GM19238 (cell line): Measurements from ENCODE around the gene TNFAIP8L1.
"Not testable (repeated sequence)": the region's sequence is repeated elsewhere in the genome, so short reads cannot be mapped to it uniquely, and the experiment has no call there.

Experiments used
- DNase-seq: peaks from one replicate; pipeline ENCODE4 v3.0.0; 2011; ENCODE audit warnings: low spot score; ENCODE audit not compliant: insufficient read length

Gene TNFAIP8L1

GRCh38 chr19:4638828-4639530 is at the start of gene TNFAIP8L1:
Gene TNFAIP8L1, plus strand, starts transcription at chr19:4639516. Its CDS starts 12,354 bp downstream, at chr19:4651870.
- DNase-seq = peak; percentile 100

- no peak for DNase-seq
Measured at GRCh38 chr19:4589579-4590410, 49.5 kb upstream of the TNFAIP8L1 start.

GRCh38 chr19:4590559-4590958 is 48.8 kb upstream of the TNFAIP8L1 start:
- DNase-seq = no peak

GRCh38 chr19:4591320-4591719 is 48.0 kb upstream of the TNFAIP8L1 start:
- no peak for DNase-seq

GRCh38 chr19:4592445-4592844 is 46.9 kb upstream of the TNFAIP8L1 start:
- no peak for DNase-seq

- DNase-seq = no peak
Measured at GRCh38 chr19:4593409-4593851, 45.9 kb upstream of the TNFAIP8L1 start.

- no peak for DNase-seq
Measured at GRCh38 chr19:4594201-4594600, 45.1 kb upstream of the TNFAIP8L1 start.

- DNase-seq = not testable (repeated sequence)
Measured at GRCh38 chr19:4595158-4595557, 44.2 kb upstream of the TNFAIP8L1 start.

GRCh38 chr19:4596033-4596904 is 43.0 kb upstream of the TNFAIP8L1 start:
- no peak for DNase-seq

GRCh38 chr19:4597278-4597974 is 41.9 kb upstream of the TNFAIP8L1 start:
- no peak for DNase-seq

- DNase-seq = peak; percentile 73
Measured at GRCh38 chr19:4597975-4598671, 41.2 kb upstream of the TNFAIP8L1 start.

GRCh38 chr19:4598712-4599111 is 40.6 kb upstream of the TNFAIP8L1 start:
- no peak for DNase-seq

GRCh38 chr19:4600082-4600481 is 39.2 kb upstream of the TNFAIP8L1 start:
- DNase-seq = no peak

- no peak for DNase-seq
Measured at GRCh38 chr19:4600893-4601292, 38.4 kb upstream of the TNFAIP8L1 start.

GRCh38 chr19:4602173-4602788 is 37.0 kb upstream of the TNFAIP8L1 start:
- DNase-seq = no peak

- no peak for DNase-seq
Measured at GRCh38 chr19:4602915-4603314, 36.4 kb upstream of the TNFAIP8L1 start.

- no peak for DNase-seq
Measured at GRCh38 chr19:4604912-4605311, 34.4 kb upstream of the TNFAIP8L1 start.

GRCh38 chr19:4606181-4606580 is 33.1 kb upstream of the TNFAIP8L1 start:
- DNase-seq = no peak

GRCh38 chr19:4606921-4607678 is 32.2 kb upstream of the TNFAIP8L1 start:
- no peak for DNase-seq
